ENCODE data around the gene KCNH1.

GRCh38 chr1:210743038-210743437, 390.9 kb downstream of the KCNH1 start:
- TF ChIP-seq EZH2phosphoT487 (IDR thresholded peaks at IDR 0.05; ENCODE audit: insufficient read depth, low read depth) (no peak), EZH2 (IDR thresholded peaks at IDR 0.05; ENCODE audit: insufficient read depth, poor library complexity, severe bottlenecking) (no peak)

All from GM23248 (cell line).